NCI-H1930 (cell line): ENCODE measurements around the gene TRPM3.
"Not testable (repeated sequence)": the region's sequence is repeated elsewhere in the genome, so short reads cannot be mapped to it uniquely, and the experiment has no call there.

ENCODE experiments used
- DNase-seq, 2 experiments: peaks; one replicate each; lab custom pipeline; 2025; lab: John Stamatoyannopoulos, UW

The TRPM3 gene

DNA sequence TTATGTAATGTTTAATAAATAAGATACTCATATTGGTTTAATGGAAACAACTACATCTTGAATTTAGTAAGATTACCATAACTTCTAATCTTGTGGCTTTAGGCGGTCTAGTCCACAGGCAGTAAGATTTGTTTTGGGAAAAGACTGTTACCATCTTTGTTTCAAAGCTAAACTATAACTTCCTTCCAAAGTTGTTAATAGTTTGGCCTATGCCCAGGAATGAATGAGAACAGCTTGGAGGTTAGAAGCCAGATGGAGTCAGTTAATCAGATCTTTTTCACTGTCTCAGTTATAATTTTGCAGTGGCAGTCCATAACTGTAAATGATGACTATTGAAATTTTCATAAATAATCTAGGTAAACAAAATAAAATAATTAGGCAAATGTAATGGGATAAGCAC is 465.1 kb downstream of the TRPM3 start:
- no peak for DNase-seq

DNA sequence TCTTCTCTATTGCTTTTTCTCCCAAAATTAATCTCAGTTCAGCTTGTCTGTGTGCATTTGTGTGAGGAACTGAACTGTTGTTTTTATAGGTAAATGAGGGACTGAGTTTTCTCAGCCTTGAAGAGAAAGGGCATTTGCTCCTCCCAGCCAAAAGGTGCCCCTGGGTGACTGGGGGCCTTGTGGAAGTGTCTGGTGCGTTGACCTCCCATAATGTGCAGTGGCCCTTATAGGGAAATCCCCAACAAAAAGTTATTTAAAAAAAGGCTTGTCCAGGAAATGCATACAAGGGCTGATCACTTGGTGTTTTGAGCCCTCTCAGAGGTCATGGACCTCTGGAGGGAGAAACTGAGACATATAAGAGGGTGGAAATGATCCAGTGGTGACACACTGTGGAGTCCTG is 467.3 kb downstream of the TRPM3 start:
- DNase-seq: no peak

DNA sequence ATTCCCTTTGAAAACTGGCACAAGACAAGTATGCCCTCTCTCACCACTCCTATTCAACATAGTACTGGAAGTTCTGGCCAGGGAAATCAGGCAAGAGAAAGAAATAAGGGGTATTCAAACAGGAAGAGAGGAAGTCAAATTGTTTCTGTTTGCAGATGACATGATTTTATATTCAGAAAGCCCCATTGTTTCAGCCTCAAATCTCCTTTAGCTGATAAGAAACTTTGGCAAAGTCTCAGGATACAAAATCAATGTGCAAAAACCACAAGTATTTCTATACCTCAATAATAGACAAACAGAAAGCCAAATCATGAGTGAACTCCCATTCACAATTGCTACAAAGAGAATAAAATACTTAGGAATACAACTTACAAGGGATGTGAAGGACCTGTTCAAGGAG is 476.8 kb downstream of the TRPM3 start:
- DNase-seq: not testable (repeated sequence)

DNA sequence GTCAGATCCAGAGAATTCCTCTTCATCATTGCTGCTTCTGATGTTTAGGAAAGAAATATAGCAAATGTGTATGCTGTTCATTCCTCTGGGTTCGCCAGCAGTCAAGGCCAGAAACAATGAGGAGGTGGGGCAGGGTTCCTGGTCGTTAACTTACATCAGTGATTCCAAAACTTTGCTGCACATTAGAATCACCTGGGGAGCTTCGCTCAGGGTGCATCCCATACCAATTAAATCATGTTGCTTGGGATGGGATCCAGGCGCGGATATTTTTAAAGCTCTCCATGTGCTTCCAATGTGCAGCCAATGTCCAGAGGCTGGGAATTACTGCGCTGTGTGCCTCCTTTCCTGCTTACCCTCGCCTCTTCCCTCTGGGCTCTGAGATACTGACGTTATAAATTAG is 479.1 kb downstream of the TRPM3 start:
- no peak for DNase-seq

DNA sequence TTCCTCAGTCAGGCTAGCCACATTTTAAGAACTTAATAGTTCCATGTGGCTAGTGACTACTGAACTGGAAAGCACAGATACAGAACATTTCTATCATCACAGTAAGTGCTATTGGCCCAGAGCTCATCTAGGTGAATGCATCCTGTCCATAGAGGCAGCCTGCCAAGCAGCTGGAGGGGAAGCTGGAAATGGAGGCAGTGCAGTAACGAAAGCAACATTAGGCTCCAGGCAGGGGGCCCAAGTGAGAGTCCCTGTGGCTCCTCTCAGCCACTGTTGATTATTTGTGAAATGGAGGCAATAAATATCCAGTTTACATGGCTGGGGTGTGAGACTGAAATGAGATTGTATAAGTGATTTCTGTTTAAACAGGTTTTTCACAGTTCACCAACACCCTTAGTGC is 479.8 kb downstream of the TRPM3 start:
- no peak for DNase-seq

DNA sequence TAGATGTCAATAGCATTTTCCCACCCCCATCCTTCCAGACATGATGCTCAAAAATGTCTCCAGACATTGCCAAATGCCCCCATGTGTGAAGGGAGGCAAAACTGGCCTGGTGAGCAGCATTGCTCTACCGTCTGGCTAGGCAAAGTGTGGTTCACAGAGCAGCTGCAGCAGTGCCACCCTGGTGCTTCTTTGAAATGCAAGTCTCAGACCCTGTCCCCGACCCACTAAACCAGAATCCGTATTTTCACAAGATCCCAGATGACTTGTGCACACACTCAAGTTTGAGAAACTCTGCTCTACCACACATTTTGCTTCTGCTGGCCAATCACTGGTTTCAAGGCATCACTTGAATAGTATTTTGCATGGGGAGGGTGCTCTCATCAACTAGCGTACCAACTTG is 480.4 kb downstream of the TRPM3 start:
- DNase-seq: no peak

DNA sequence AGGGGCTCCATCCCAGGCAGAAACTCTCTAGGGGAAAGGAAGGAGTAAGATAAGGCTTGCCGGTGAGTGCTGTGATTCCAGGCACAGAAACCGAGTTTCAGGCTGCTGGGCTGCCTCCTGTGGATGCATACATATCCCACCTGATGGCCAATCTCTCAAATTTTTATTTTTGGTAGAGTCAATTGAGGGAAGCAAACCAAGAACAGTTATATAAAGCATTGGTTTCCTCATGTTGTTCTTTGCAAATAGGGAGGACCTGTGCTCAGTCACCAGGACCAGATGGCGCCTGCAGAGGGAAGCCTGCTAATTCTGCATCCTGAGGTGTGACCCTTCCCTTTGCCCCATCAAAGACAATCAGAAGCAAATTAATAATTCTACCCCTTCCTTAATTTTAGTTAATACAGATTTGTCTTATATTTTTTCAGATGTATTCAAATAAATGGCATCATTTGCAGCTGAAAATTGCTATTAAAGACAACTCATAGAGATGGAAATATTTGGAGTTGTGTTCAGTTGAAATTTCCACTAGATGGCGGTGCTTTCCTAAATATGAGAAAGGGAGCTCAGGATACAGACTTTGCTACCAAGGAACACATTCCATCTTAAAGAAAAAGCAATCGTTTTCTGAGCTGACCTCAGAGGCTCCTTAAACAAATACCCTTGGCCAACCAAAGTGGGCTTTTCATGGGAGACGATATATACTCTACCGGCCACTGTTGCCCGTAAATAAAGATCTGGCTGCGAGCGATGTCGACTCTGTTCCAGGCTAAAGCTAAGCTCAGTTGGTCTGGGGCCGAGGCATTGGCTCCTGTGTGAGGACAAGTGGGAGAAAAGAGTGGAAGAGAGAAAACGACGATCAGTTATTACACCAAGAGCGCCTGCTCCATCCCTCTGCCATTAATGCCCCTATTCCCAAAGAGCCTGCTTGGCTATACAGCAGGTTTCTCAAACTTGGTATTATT is 481.3 kb downstream of the TRPM3 start:
- DNase-seq: peak in 1 of 2 experiments; percentile 17

DNA sequence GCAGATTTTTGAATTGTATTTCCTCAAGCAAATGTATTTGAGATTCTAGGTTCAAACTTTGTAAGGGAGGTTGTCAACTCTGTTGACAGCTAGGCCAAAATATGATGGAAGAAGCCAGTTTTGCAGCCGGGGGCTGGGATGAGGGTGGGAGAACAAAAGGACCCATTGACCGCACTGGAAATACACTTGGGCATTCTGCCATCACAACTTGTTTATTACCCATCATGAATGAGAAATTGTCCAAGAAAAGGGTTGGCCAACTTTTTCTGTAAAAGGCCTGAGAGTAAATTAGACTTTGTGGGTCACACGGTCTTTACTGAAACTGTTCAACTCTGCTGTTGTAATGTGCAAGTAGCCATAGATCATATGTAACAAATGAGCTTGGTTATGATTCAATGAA is 485.6 kb downstream of the TRPM3 start:
- DNase-seq: no peak

DNA sequence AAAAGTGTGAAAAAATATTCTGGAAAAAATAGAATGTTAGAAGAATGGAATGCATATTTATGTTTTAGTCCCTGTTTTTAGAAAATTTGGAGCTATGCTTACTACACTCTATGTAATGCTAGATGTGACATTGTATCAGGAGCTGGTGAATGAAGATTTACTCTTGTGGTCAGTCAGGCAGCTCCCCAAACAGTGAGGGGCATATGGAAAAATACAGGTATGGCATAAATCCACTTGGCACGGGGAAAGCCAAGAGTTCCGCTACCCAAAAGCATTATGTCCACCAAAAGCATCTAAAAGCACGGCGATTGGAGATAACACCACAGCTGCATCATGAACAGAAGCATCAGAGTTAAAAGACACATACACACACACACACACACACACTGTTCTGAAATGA is 486.7 kb downstream of the TRPM3 start:
- DNase-seq: no peak

DNA sequence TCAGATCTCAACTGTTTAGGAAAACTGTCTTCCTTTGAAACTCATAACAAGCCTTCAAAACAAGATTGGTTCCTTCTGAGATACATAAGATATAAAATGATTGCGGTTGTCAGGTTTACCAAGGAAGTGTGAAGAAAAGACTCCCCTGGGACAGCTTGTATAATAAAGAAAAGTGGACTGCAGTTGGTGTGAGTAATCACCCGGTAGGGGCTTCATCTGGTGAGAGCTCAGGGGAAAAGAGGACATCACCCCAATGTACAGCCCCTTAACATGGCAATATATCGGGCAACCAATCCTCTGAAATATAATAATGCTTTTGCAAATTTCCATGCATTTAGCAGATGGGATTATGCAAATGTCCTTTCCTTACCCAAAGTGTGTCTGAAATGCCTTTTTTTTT is 490.4 kb downstream of the TRPM3 start:
- DNase-seq: no peak

DNA sequence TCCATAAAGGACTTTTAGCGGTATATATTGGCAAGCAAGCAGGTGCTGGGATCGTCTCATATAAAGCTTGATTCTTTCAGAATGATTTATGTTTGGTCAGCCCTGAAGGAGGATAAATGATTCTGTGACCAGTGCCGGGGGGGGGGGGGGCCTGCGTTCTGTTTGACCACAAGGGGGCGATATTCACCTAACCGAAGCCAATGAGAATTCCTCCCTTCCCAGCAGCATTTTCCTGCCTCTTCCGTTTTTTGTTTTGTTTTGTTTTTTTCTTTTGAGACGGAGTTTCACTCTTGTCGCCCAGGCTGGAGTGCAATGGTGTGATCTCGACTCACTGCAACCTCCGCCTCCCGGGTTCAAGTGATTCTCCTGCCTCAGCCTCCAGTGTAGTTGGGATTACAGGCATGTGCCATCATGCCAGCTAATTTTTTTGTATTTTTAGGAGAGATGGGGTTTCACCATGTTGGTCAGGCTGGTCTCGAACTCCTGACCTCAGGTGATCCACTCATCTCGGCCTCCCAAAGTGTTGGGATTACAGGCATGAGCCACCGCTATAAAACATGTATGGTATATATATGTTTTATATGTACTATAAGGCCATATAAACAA is 492.2 kb downstream of the TRPM3 start:
- DNase-seq: not testable (repeated sequence)

DNA sequence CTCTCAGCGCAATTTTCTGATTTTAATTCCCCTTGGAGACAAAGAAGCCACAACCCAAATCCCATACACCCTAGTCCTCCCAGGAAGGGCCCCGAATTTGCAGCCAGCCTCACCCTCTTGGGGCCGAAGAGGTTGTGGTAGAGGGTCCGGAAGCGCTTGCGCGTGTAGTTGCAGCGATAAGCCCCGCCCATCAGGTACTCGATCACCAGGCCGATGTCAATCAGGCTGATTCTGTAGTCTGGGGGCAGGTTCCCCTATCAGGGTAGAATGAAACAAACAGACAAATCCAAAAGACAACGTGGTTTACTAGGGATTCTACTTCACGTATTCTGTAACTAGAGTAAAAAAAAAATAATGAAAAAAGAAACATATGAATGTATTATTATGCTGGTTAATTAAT is 496.3 kb downstream of the TRPM3 start:
- no peak for DNase-seq

DNA sequence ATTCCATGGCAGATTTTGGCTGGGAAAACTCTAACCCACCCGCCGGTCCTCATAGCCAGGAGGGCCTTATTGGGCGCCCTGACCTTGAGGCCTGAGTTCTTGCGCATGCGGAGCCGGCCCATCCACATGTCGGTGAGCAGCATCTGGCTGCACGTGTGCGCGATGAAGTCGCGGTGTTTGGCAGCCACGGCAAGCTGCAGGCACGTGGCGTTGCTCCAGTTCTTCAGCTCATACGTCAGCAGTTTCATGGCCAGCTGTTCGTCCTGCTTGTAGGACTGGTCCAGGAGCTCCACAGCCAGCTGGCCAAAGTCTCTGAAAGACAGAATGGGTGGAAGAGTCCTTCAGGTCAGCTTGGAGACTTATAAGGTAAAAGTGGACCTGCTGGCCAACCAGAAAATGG is 502.6 kb downstream of the TRPM3 start:
- no peak for DNase-seq

DNA sequence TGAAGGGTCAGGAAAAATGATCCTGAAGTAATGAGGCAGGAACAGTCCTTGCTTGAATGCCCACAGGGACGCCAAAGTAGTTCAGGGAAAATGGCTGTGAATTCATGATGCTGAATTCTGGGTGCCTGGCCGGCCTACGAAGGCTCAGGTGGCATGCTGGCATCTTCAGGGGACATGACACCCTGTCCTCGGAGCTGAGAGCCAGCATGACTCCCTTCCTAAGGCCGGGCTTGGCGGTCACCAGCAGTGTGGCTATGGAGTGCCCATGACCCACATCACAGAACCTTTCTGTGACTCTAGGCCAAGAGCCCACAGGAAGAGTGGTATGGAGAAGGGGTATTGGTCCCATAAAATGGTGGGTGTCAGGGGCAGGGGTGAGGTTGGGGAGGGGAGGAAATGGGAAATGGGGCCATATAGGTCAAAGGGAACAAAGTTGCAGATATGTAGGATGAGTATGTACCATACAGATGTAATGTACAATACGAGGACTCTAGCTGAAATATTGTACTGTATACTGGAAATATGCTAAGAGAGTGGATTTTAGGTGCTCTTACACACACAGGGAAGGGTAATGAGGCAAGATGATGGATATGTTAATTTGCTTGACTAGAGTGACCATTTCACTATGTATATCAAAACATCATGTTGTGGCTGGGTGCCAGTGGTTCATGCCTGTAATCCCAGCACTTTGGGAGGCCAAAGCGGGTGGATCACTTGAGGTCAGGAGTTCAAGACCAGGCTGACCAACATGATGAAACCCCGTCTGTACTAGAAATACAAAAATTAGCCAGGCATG is 504.2 kb downstream of the TRPM3 start:
- DNase-seq: no peak

DNA sequence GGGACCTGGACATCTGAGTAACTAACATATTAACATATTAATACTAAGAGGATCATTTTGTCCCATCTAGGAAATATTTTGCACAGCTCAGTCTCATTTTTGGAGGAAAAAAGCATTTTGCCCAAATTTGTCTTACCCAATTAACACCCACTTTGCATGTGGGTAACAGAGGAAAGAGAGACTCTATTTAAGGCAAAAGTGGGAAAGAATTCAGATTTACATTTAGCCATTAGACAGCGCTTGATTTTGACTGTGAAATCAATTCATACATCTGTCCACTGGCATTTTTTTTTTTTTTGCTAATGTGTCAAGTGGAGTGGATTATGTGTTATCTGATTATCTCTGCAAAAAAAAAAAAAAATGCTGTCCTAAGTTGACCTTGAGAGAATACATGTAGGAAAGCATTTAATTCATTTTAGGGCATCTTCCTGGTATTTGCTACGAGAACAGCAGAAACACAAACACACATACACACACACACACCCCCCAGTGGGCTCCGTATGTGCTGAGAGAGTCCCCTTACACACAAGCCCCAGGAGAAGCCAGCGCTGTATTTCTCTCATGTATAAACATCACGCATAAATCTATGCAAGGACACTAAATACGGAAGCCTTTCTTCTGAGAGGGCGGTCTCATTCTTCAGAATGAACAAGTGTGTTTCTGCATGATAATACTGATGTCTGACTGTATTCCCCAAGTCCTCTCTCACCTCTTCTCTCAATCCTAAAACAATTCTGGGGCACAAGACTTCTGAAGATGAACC is 505.0 kb downstream of the TRPM3 start:
- no peak for DNase-seq

DNA sequence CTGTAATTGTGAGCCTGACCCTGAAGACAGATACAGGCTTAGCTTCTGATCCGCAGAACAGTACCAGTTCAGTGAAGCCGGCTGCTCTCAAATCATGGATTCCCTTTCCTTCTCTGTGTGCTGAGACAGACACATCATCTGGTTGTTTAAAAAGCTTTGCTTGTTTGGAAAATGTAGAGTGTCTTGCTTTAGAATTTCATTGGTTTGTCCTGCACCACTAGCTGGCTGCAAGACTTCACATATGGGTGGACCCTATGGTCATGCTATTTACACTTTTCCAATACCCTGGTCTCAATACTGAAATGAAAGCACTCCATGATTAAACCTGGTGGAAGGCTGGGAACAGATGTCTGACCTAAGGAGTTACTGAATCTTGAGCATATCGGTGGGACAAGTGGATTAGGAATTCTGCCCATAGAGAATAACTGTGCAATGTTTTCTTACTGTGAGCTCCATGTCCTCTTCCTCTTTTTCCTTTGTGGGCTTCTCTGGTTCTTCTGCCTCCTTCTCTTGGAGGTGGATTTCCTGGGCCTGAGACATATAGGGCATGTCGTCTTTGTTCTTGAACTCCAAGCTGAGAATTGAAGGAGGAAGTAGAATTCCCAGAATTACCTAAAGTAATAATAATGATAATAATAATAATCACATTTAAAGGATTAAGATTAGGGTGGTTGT is 505.8 kb downstream of the TRPM3 start:
- no peak for DNase-seq

DNA sequence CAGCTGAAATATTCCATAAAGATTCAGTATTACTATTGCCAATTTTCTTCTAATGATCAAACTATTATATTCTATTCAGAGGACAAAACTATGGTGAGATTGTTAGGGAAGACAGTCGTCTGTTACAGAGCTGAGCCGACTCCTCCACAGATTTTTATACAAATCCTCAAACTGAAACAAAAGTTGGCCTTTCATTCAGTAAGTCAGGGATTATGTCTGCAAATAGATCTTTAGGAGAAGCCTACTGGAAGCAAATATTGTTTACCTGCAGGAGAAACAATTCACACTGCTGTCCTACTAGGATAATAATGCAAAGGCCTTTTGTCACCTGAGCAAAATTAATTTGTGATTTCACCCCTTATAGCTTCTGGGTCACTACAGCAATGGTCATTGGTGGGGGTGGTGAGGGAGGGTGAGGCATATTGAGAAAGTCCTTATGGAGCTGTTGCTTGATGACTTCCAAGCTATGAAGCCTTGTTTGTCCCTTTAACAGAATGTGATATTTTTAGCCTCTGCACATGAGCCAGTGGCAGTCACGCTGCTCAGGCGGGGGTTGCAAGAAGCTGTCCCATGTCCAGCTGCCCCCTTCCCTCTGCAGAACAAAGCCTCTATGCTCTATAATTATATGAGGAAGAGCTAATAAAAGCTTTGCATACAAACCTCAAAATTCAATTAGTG is 506.5 kb downstream of the TRPM3 start:
- no peak for DNase-seq

DNA sequence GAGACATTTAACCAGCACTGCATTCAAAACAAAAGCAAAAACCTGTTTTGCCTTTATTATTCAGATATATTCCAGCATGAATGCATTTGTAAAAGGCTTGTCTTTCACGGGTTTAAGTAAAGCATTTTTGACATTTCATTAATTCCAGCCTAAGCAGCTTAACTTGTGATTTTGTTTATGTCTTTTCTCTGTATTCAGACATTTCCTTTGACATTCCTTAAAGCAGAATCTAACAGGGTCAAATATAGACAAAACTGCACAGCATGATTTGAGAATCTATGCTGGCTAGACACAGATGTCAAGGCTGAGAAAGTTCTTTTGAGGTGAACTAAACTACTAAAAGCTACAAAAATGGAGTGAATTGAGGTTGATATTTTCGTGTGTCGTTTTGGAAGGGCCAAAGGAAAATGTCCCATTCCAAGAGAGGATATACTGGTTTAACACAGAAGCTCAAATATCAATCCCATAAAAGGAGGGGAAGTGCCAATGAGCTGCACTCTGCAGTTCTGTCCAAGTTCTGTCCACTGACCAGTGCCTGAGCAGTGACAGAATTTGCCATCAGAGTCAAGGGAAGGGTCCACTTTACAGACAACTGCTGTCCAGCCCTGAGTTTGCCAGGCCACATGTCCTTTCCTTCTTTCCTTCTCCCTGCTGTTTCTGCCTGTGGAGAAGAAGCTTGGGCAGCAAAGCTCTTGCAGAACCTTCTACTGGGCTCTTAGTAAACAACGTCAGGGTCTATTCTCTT is 508.2 kb downstream of the TRPM3 start:
- no peak for DNase-seq

DNA sequence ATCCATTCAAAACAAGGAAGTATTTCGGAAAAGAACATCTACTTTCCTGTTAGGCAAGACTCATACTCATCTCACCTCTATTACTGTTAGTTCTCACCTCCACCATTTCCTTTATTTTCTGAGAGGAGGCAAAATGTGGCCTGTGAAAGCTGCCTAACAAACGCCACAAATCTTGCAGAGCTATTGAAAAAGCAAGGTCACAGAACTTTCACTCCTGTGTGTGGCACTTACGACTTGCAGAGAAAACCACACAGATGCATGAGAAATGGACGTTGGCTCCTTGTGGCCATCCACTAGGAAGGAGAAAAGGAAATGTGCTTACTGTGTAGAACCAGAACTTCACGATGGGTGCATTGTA is 511.2 kb downstream of the TRPM3 start:
- DNase-seq: no peak
